GM12878 (cell line): ENCODE results near the gene RNPS1.

Source experiments
- CTCF ChIP-seq, 3 experiments: IDR thresholded peaks in 2 of 3; conservative IDR thresholded peaks in 1 of 3; 2 replicates each; pipeline ENCODE4 v1.5.1; 2011; ENCODE audit warnings: low read depth in 3 of 3, low read length in 3 of 3, mild to moderate bottlenecking in 3 of 3, control low read depth in 2 of 3, moderate library complexity in 2 of 3, inconsistent platforms in 1 of 3, mixed read lengths in 1 of 3; ENCODE audit not compliant: control insufficient read depth in 2 of 3, insufficient read depth in 1 of 3; ENCODE audit errors: extremely low read depth in 1 of 3
- DPF2 ChIP-seq: fragments of 450-650 bp; IDR thresholded peaks from 2 replicates; pipeline ENCODE4 v1.6.1; 2017; ENCODE audit warnings: mild to moderate bottlenecking
- MXI1 ChIP-seq: fragments of 150-350 bp; IDR thresholded peaks from 2 replicates; pipeline ENCODE4 v1.6.1; 2011; ENCODE audit warnings: low read depth, mild to moderate bottlenecking, inconsistent platforms, low read length, improper control_type of control experiment
- MYC ChIP-seq: IDR thresholded peaks from 2 replicates; pipeline ENCODE4 v1.6.1; 2011; ENCODE audit warnings: mild to moderate bottlenecking, low read length, moderate library complexity, inconsistent platforms; ENCODE audit not compliant: insufficient read depth, insufficient replicate concordance, insufficient read length, severe bottlenecking
- NR2C2 ChIP-seq: IDR thresholded peaks from 2 replicates; pipeline ENCODE4 v1.6.1; 2011; ENCODE audit warnings: borderline replicate concordance, low read depth; ENCODE audit not compliant: control insufficient read depth, insufficient read length
- POLR2A ChIP-seq: IDR thresholded peaks from 2 replicates; pipeline ENCODE4 v1.6.1; 2011; ENCODE audit warnings: low read depth, mild to moderate bottlenecking, low read length
- RCOR1 ChIP-seq: conservative IDR thresholded peaks from 2 replicates; pipeline ENCODE4 v1.6.1; 2012; ENCODE audit warnings: low read depth, low read length, improper control_type of control experiment
- USF1 ChIP-seq: IDR thresholded peaks from 2 replicates; pipeline ENCODE4 v1.6.1; 2011; ENCODE audit warnings: borderline replicate concordance, low read depth, mild to moderate bottlenecking, moderate library complexity, mixed read lengths, low read length; ENCODE audit not compliant: insufficient read depth; ENCODE audit errors: extremely low read length
- YY1 ChIP-seq: IDR thresholded peaks from 2 replicates; pipeline ENCODE4 v1.6.1; 2011; ENCODE audit warnings: low read depth, mild to moderate bottlenecking, low read length

- TF ChIP-seq USF1 (no peak), YY1 (no peak), MXI1 (no peak), MYC (no peak), RCOR1 (no peak), POLR2A (no peak), CTCF (IDR thresholded peaks at IDR 0.05 in 2 of 3, conservative IDR thresholded peaks at IDR 0.05 in 1 of 3; ENCODE audit: control insufficient read depth in 2 of 3, extremely low read depth in 1 of 3, insufficient read depth in 1 of 3, low read depth in 3 of 3, low read length in 3 of 3) (peak; percentile 50 to 58 (median 57); a peak in 5 of 6 replicates), NR2C2 (no peak), DPF2 (no peak)
Observed at GRCh38 chr16:2296661-2297505, 29.0 kb upstream of the RNPS1 start.
